Activated CD4-positive, alpha-beta T cell treated with anti-CD3 and anti-CD28 coated beads, Interleukin-2, amount 50 U/mL, for 1 hour (primary cell): ENCODE results near the gene MAPKAP1.

ENCODE experiments used
- DNase-seq: peaks from one replicate; pipeline ENCODE4 v3.0.0-alpha.2; 2020

The MAPKAP1 gene

DNA sequence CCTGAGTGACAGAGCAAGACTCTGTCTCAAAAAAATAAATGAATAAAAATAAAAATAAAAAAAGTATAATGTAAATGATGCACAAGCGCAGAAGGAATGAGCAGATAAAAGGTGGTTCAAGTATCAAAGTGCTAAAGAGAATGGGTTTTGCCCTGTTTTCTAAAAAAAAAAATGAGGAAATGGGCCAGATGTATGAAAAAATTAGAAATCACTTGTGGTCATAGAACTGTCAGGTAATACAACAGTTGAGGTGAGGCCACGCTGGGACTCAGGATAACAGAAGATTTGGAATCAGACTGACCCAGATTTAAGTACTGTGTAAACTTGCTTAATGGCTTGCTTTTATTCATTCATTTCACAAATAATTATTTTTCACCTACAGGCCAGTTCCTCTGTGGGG lies 69.8 kb downstream of the MAPKAP1 start:
- DNase-seq: no peak

GRCh38 chr9:125635888-125636287 lies 71.1 kb downstream of the MAPKAP1 start:
- DNase-seq: no peak

DNA sequence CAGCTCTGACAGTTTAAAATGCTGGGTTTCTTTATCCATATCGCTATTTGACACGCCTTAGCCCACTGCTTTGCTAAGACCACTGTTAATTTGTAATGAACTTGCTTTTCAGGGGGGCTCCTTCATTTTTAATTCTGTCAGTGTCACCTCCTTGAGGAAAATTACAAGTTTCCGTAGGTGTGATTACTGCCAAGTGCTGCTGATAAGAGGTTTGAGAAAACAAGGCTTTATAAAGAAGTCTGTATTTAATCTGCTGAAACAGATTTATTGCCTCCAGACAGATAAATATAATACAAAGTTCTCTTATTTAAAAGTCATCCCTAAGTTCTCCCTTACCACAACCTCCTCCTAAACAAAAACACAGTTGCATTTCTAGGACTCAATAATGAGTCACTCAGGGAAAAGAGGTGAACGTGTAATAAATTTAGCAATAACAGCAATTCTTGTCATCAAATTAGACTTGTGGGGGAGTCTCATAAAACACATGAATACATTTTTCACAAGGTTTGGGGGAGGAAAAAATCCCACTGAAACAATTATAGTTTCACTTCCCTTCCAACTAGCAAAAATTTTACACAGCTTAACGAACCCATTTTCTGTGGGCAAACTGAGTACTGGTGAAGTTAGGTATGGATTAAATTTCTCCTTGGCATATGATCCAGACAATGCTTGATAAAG lies 72.8 kb downstream of the MAPKAP1 start:
- no peak for DNase-seq

DNA sequence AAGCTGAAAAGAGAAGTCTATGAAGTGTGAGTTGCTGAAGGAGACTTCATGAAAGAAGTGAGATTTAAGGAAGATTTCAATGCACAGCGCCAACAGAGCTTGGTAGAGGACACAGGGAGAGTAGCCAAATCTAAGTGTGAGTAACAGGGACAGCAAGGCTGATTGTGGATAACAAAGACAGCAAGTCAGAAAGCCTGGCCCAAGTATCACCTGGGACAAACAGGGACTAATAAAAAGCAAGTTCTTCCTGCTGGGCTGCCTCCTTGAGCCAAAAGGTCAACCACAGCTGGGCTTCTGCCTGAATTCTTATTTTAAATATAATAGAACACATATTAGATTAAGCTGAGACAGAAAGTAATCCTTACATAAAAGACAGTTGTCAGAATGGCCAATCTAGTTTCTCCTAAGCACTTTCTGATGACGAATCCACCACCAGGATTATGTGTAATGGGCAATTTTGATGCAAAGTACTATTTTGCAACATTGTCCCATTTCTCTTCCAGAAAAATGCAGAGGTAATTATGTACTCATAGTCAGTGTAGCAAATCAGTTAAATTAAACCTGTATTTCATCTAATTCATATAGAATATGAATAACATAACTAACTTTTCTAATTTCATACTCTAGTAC lies 73.8 kb downstream of the MAPKAP1 start:
- DNase-seq: no peak

DNA sequence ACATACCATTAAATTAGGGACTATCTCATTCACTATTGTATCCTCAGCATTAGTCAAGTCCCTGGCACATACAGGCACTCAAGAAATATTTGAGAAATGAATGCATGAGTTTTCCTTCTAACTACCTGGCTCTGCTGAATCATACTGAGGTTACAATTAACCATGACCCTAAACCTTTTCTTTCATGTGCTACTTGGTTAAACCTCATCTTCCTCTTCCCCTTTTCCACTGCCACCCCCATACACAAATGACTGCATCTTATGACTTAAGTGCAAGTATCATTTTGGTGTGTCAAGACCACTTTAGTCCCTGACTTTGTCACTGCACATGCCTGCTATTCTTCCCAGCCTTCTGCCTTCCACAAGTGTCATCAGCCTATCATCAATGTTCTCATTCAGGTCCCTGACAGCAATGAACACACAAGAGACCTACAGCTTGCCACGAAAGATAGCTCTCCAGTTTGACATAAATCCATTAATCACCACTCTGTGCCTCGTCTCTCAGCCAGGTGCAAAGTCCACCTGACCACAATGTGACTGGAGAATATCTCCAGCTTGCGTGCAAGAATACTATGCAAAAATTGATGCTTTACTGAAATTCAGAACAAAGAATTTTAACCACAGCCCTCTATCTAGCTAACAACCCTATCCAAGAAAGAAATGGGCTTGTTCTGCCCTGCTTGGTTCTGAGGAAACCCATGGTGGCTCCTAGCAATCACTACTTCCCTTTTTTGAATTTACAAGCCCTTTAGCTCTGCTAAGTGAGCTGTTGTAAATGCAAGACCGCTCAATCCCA lies 74.5 kb downstream of the MAPKAP1 start:
- no peak for DNase-seq

DNA sequence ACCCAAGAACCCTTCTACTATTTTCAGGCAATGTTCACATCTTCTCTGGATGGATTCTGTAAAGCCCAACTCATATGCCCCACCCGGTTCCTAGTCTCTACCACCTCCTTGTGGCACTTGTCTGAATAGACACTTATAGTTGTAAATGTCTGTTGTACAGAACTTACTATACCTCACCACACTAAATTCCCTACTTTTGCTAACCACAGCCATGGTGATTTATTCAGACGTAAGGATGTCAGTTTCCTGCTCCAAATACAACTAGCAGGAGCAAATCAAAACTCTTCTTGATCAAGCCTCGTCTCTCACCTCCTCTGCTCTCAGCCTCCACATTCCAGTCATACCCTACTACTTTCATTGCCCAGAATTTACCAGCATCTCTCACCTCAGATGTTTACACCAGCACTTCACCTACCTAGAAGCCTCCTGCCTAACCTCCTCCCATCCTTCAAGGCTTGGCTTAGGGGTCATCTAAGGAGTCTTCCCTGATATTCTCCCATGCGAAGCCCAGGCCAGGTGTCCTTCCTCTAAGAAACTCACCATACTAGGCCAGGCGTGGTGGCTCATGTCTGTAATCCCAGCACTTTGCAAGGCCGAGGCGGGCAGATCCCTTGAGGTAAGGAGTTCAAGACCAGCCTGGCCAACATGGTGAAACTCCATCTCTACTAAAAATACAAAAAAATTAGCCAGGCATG lies 75.5 kb downstream of the MAPKAP1 start:
- DNase-seq: no peak

- no peak for DNase-seq
Measured at GRCh38 chr9:125630436-125630835, 76.6 kb downstream of the MAPKAP1 start.

DNA sequence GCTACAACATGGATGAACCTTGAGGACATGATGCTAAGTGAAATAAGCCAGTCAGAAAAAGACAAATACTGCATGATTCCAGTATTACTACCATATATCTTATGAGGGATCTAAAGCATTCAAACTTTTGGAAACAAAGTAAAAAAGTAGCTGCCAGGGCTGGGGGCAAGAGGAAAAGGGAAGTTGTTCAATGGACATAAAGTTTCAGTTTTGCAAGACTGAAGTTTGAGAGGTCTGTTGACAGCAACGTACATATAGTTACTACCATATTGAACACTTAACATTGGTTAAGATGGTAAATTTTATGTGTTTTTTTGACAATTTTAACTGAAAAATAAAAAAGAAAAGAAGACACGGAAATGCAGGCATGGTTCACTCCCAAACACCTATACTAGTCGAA lies 77.6 kb downstream of the MAPKAP1 start:
- DNase-seq: no peak

DNA sequence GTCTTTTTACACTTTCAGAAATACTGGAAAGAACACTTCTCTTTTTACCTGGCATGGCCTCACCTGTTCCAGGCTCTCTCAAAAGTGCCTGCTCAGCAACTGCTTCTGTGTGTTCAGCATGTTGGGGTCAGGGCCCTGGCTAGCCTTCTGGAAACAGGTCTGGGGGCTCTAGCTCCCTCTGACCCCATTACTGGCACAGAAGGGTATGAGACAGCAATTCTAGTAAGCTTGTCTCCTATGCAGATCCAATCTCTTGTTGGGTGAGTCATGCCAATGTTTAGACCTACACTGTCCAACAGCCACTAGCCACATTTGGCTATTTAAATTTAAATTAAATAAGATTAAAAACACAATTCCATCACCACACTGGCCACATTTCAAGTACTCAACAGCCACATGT lies 80.8 kb downstream of the MAPKAP1 start:
- no peak for DNase-seq

- no peak for DNase-seq
Measured at GRCh38 chr9:125621170-125621569, 85.8 kb downstream of the MAPKAP1 start.

DNA sequence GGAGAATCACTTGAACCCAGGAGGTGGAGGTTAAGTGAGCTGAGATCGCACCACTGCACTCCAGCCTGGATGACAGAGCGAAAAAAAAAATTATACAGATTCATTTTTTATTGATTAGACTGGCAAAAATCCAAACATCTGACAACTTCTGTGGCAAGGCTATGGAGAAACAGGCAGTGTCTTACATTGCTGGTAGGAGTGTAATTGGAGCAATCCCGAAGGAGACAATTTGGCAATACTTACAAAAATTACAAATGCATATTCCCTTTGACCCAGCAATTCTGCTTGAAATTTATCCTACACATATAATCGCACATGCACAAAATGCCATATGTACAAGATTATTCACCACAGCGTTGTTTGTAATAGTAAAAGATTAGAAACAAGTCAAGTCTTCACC lies 86.8 kb downstream of the MAPKAP1 start:
- DNase-seq: no peak

DNA sequence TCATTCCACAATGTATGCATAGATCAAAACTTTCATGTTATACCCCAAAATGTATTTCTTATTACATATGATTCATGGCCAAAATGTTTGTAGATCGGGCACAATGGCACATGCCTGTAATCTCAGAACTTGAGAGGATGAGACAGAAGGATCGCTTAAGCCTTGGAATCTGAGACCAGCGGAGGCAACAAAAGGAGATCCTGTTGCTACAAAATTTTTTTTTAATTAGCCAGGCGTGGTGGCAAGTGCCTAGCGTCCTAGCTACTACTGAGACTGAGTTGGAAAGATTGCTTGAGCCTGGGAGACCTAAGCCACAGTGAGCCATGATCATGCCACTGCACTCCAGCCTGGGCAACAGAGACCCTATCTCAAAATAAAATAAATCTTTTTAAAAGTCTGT lies 89.9 kb downstream of the MAPKAP1 start:
- no peak for DNase-seq

GRCh38 chr9:125613141-125613540 lies 93.9 kb downstream of the MAPKAP1 start:
- DNase-seq: no peak

DNA sequence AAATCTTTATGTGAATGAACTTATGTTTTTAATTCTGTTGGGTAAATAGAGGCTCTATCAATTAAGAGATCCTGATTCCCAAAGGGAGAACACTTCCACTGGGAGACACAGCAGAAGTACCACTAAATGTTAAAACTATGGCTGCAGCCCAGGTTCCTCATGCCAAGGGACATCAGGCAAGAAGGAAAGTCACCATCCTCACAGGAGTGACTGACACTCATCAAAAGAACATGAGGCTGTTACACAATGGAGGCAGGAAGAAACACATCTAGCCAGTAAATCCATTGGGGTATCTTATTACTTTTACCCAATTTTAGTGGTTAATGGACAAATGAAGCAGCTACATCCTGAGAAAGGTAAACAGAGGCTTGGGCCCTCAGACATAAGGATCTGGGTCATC lies 94.4 kb downstream of the MAPKAP1 start:
- DNase-seq: no peak

DNA sequence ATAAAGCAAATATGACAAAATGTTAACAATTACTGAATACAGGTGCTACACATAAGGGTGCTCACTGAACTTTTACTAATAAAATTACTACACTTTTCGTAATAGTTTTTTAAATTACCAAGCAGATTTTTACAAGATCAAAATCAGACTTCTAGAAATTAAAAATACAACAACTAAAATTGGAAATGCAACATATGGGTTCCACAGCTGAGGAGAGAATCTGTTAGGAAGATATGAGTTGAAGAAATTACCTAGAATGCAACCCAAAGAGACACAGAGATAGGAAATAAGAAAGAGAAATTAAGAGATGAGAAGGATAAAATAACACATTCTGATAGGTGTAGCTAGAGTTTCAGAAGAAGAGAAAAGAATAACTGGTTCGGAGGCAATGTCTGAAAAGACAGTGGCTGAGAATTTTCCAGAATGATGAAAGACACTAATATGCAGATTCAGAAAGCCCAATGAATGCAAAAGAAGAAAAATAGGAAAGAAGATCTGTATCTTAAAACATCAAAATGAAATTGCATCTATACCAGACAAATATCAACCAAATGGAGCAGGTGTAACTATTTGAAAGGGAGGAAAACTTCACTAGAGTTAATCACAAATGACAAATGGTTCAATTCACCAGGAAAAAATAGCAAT lies 95.8 kb downstream of the MAPKAP1 start:
- DNase-seq: no peak

- DNase-seq: no peak
Measured at GRCh38 chr9:125609744-125610143, 97.3 kb downstream of the MAPKAP1 start.

- DNase-seq: no peak
Measured at GRCh38 chr9:125608489-125609224, 98.4 kb downstream of the MAPKAP1 start.

GRCh38 chr9:125604196-125604595 lies 102.8 kb downstream of the MAPKAP1 start:
- DNase-seq: no peak

DNA sequence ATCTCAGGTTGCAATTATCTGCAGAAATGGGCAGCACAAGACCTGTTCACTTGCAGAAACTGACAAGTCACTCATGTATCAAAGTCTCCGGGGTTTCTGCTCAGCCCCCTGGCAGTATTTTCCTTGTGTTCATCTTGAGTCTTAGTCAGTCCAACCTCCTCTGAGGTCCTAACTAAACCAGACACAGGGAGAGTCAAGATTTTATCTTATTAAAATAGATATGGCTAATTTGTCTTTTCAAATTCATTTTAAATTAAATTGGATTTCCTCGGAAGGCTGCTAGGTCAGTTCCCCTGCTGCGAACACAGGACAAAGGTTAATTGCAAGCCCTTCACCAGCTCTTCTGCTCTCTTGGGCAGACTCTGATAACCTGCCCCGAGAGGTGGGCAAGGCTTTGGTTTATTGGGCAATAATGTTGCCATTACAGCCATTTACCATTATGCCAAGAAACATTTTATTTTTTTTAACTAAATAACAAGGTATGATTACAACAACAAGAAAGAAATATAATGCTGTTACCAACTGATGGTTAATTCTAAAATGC lies 103.5 kb downstream of the MAPKAP1 start:
- DNase-seq: no peak

- no peak for DNase-seq
Measured at GRCh38 chr9:125601961-125602360, 105.0 kb downstream of the MAPKAP1 start.

DNA sequence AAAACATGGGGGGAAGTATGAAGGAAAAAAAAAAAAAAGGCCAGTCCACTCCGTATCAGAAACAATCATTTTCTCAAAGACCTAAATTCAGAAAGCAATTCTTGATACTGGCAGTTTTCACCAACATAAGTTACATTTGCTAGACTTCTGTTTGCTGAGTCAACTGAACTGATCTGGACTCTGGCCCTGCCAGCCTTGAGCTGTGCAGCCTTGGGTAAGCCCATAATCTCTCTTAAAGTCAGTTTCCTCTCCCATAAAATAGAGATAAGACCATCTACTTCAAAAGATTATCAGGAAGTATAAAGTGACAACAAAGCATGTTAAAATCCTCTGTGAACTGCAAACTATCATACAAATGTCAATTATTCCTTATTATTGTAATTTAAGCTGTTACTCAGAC lies 106.8 kb downstream of the MAPKAP1 start:
- DNase-seq: no peak

DNA sequence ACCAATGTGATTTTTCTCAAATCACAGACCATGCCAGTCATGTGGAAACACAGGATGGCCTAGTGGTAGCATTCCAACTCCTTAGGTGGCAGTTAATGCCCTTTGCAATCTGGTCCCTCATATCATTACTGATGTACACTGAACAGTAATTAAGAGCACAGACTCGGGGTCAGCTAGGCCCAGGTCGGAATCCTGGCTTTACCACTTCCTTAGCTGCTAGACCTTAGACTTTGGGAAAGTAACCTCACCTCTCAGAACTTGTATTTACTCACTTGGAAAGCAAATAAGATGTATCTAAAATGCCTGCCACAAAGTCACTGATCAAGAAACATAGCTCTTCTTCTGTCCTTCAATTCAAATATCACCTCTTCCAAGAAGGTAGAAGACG lies 112.8 kb downstream of the MAPKAP1 start:
- DNase-seq: no peak
